D721Med (cell line): Measurements from ENCODE around the gene TMEM131L.
"Not testable (repeated sequence)": the region's sequence is repeated elsewhere in the genome, so short reads cannot be mapped to it uniquely, and the experiment has no call there.

Source experiments
- DNase-seq: peaks from one replicate; pipeline ENCODE4 v3.0.0; 2011; ENCODE audit warnings: low spot score; ENCODE audit not compliant: insufficient read length
- FAIRE-seq: peaks from 2 replicates; lab custom pipeline; 2011; peaks lifted over from hg19 to GRCh38; lab: Jason Lieb, UNC
- TF ChIP-seq, protein P1 (sequence below): IDR thresholded peaks from 2 replicates; pipeline ENCODE4 v1.5.1; 2012; ENCODE audit warnings: mild to moderate bottlenecking, control low read depth; ENCODE audit not compliant: insufficient read depth; ENCODE audit errors: missing control alignments

TMEM131L gene

DNA sequence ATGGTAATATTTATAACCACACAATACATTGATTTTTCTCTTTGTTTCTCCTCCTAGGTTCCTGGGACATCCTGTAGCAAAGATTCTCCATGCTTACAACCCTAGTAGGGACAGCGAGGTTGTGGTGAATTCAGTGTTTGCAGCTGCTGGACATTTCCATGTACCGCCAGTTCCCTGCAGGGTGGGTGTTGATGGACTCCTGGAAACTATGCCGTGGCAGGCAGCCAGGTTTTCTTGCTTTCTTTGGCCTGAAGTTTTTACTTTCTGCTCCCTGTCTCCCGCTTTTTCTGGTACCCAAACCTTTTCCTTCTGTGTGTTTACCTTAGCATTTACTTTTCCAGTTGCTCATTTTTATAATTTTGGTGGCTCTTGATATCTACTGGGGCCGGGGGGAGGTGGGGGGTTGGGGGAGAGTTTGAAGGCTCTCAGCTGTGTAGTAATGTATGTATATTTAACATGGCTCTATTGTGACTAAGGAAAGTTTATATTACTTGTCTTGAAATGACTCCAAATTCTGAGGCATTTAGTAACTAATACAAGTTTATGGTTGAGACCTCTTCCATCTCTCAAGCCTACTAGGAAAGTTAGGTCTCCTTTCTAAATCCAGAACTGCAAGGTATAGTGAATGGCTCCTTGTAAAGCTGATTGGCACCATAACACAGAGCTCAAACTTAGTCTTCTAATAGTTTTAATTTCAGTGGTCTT lies 89.7 kb downstream of the TMEM131L start:
- no peak for FAIRE-seq
- DNase-seq, result no peak
- TF ChIP-seq, protein P1, sequence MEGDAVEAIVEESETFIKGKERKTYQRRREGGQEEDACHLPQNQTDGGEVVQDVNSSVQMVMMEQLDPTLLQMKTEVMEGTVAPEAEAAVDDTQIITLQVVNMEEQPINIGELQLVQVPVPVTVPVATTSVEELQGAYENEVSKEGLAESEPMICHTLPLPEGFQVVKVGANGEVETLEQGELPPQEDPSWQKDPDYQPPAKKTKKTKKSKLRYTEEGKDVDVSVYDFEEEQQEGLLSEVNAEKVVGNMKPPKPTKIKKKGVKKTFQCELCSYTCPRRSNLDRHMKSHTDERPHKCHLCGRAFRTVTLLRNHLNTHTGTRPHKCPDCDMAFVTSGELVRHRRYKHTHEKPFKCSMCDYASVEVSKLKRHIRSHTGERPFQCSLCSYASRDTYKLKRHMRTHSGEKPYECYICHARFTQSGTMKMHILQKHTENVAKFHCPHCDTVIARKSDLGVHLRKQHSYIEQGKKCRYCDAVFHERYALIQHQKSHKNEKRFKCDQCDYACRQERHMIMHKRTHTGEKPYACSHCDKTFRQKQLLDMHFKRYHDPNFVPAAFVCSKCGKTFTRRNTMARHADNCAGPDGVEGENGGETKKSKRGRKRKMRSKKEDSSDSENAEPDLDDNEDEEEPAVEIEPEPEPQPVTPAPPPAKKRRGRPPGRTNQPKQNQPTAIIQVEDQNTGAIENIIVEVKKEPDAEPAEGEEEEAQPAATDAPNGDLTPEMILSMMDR, result no peak

DNA sequence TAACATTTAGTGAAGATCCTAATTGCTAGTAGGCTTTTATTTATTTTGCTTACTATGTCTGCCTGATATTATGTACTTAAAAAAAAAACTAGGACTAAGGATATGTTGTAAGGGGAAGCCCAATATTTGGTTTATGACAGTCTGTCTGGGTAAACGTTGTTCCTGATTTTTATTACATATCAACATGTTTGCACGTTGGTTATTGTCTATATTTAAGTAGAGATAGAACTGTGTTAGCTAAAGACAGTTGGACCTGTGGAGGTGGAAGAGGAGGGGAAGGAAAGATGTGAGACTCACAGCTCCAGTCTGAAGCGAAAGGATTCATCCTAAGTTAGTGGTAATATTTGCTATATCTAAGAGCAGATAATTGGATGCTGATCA lies 90.3 kb downstream of the TMEM131L start:
- FAIRE-seq (no peak), DNase-seq (no peak)
- TF ChIP-seq, protein P1, result no peak

DNA sequence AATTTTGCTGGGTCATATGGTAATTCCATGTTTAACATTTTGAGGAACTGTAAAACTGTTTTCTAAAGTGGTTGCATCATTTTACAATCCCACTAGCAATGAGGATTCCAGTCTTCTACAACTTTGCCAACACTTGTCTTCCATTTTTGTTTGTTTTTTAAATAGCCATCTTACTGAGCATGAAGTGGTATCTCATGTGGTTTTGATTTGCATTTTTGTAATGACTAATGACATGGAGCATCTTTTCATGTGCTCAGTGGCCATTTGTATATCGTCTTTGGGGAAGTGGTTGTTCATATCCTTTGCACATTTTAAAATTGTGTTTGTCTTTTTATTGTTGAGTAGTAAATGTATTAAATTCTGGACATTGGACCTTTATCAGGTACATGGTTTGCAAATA lies 94.7 kb downstream of the TMEM131L start:
- DNase-seq (no peak), FAIRE-seq (no peak)
- TF ChIP-seq, protein P1, result no peak

DNA sequence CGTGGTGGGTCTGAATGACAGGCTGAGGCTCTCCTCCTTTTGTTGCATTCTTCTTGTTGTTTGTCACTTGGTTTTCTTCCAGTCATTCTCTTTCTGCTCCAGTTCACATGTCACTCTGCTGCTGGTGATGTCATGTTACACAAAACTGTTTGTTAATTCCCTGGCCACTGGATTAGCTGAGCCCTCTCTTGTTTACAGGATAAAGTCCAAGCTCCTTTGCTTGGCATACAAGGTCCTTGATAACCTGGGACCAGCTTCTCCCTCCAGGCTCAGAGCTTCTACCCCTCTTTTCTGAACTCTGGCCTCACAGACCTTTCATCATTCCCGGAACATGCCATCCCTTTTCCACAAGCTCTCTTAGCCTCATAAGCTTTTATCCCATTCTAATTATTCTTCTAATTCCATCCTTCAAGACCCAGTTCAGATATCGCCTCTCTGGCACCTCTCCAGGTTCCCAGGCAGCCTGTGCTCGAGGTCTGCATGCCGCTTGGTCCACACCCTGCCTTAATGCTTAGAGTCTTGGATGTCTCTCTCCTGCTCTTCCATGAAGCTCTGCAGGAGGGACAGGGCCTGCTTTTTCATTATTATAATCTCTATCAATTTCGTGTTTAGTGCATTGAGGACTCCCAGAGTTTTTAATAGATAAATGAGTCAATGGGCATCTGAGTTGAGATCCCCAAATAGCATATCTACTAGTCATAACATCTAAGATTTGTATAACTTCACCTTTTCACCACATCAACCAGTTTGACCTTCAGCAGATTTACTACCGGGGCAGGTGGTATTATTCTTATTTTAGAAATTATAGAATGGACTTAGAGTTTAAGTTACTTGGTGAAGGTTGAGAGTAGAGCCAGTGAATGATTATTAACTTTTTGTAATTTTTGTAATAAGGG lies 98.7 kb downstream of the TMEM131L start:
- DNase-seq, result no peak
- TF ChIP-seq, protein P1, result no peak
- peak; percentile 80 for FAIRE-seq

DNA sequence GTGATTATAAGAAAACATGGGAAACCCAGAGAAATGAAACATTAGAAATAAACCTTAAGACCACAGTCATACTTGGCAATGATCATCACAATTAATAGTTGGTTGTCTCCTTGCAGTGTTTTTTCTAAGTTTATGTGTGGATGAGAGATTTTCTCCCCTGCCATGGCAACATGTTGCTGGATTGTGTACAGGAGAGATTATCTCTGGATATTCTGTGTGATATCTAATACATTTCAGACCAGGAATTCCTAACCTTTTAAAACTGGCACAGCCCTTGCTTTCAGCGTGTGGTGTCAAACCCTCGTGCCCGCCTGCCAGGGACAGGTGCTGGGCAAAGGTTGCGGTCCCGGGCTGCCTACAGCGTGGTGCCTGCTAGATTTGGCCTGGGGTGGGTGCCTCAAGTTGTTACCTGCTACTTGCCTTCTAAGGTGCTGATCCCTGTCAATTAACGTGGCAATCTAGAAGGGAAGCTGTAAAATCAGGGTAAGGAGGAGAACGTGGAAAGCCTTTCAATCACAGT lies 100.5 kb downstream of the TMEM131L start:
- DNase-seq (no peak), FAIRE-seq (no peak)
- TF ChIP-seq, protein P1, result no peak

DNA sequence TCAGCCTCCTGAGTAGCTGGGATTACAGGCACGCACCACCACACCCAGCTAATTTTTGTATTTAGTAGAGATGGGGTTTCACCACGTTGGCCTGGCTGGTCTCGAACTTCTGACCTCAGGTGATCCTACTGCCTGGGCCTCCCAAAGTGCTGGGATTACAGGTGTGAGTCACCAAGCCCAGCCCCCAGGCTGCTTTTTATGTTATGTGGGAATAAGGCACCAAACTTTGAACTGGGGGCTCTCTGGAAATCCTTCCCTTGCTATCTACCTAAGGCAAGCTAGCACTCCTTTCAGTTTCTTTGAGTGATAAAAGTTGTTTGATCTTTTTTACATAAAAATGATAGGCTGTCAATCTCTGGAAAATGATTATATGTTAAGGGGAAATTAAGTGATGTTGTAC lies 101.5 kb downstream of the TMEM131L start:
- not testable (repeated sequence) for FAIRE-seq

DNA sequence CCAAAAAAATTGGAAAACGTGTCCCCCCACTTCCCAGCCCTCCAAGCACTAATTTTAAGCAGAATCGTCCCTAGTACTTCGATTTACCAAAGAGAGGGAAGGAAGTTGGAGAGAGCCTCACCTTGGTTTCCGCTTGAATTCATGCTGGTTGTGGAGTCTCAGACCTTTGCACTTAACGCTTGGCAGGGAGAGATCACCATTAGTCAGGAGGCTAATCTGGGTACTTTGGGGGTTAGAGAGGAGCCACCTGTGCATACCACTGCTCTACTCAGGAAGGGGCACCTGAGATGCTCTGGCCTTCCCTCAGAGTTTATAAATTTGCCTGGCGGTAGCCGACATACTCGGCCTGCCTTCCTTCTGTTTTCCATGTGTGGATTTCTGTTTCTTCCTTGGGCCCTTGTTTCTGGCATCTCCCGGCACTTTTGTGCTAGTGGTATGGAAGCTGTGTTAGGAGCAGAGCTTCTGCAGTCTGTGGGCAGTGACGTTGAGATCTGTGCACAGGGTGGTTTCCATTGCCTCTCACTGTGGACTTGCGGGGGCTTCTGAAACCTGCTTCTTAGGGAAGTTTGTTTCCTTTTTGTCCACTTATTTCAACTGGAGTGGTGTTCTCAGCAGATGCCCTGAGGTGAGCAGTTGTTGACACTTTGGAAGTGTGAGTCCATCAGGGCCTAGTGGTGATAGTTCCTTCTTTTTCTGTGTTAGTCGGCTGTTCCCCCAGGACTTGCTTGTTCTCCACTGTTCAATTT lies 104.2 kb downstream of the TMEM131L start:
- no peak for FAIRE-seq
- TF ChIP-seq, protein P1, result no peak
- no peak for DNase-seq

More for the DNA sequence above, 101.5 kb downstream of the TMEM131L start:
- not testable (repeated sequence) for DNase-seq
